GM18526 (cell line): ENCODE data around the gene SETBP1.

ENCODE experiments used
- POLR2A ChIP-seq: IDR thresholded peaks from 3 replicates; pipeline ENCODE4 v1.6.1; 2011; ENCODE audit not compliant: insufficient read length; ENCODE audit errors: extremely low read depth

The SETBP1 gene

DNA sequence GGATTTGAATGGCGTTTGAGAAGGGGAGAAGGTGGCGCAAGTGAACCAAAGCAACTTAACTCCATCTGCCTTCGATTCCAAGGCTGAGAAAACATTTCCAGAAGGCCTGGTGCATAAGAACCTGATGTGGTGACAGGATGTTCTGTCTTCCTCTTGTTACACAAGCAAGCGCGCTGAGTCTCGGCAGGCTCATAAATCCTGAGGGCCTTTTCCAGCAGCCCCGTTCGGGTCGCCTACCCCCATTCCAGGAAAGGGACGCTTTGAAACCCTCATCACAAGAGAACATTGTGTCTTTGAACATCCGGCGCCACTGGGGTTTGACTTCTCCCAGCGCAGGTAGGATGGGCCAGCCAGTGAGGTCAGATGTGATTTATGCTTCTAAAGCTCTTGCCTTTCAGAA lies 403.5 kb downstream of the SETBP1 start:
- TF ChIP-seq POLR2A: no peak

DNA sequence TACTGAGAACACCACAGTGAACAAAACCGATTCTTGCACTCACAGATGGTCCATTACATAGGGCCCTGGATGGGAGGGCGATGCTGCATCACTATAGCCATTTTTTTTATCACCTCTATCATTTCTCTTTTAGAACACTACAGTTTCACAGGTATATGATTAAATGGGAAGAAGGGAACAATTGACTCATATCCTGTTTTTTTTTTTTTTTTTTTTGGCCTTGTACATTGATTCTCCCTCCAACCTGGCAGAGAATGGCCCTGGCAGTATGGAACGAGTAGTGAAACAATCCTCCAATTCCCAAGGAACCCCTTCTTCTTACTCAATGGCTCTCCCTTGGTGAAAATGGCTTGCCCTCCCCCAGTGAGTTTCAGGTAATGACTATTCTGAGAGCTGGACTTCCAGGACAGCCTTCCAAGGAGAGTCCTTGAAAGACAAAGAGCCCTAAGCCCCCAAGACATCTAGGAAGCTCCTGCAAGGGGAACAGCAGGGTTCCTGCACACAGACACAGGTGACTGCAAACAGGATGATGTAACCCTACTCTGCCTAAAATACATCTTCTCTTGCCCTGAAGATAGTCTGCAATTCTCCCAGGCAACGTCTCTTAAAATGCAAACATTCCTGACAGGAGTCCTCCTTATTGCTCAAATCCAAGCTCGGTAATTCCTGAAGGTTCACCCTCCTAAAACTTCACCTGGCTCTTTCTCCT lies 405.4 kb downstream of the SETBP1 start:
- TF ChIP-seq POLR2A: no peak

DNA sequence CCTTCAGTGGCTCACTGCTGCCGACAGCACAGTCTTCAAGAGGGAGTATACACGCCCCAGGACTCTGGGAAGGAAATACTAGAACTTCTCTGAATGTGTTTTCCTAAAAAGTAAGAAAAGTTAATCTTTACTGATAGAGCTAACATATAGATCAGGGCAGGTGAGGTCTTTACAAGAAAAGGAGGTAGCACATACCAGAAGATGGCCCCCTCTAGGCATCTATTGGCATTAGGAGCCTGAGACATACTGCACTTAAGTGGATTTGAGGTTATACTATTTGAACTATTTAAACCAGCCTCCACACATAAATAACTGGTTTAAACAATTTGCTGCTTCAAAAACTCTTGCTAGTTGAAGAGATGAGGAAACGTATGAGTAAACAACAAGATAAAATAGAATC lies 406.1 kb downstream of the SETBP1 start:
- TF ChIP-seq POLR2A: no peak

DNA sequence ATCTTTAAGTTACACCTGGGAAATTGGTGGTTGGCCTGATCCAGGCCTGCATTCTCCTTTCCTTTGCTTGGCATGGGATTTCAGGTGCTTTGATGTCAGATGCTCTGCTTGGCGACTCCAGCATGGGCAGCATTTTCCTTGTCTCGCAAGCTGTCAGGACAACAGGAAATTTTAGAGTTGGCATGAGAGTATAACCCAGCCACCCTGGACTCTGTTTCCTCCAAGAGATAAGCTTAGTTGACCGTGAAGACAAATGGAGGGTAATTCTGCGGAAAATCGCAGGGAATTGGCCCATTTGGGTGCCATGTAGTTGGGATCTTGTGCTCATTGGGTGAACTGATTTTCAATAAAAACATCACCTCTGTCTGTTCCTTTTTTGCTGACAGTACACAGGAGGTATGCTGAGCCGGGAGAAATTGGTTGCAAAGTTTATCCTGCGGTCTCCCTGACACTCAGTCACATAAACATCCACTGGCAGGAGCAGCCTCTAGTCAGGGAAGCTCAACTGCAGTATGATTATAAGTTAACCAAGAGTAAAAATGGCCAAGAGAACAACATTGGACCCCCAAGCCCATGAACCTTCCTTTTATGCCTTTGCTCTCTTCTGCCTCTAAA lies 409.9 kb downstream of the SETBP1 start:
- TF ChIP-seq POLR2A: no peak

DNA sequence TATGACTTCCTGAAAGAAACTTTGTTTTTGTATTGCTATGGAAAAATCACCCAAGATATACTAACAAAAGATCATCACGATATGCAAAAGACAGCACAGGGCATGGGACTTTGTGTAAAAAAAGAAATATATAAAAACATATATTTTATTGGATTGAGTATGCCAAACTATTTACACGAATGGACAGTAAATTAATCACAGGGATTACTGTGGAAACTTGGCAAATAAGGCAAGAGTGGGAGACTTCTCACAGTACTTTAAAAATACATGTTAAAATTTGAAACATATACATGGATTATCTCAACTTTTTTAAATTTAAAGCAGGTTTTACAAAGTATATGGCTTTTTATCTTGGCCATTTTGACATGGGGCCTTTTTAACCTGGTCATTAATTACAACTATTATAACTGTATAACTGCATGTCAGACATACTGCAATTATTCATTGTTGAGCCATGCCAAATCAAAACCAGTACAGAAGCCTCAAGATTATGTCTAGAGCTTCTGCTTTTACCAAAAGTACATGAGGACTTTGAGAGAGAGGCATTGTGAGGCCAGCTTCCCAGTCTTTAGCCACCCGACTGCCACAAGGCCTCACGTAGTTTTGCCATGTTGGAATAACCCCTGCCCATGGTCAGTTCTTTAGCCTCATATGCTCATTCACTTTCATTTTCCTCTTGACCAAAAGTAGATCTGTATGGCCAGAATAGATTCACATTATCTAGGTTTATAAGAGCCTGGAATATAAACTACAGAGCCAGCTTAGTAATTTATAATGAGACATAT lies 419.8 kb downstream of the SETBP1 start:
- no peak for TF ChIP-seq POLR2A

DNA sequence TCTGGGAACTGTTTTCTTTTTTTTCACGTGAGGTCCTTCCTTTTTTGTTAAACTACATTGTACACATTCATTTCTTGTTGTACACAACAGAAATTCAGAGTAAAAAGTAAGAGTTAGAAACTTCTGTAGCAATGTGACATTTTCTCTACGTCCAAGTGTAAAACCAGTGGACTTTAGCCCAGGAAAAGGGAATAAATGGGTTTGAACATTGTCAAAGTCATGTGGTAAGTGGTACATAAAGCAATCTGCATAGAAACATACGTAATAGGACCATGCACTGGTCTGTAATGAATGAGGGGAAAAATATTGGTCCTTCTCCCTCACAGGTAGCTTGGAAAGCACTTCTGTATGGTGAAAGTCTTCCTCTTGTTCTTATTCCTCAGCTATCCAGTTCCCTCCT lies 421.4 kb downstream of the SETBP1 start:
- no peak for TF ChIP-seq POLR2A

DNA sequence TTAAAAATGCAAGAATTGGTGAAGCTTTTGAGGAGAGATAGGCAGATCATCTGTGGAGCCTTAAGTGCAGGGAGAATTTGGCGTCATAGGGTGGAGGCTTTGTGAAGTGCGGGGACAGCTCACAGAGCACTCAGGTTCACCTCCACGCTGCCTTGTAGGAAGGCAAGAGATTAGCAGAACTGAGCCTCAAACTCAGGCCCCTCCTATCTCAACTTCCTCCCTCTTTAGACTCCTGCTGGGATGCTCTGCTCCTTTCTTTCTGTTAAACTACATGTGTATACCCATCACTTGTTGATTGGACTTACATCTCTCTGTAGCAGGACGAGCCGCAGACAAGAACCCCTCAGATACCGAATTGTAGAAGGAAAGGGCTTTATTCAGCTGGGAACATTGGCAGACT lies 422.2 kb downstream of the SETBP1 start:
- TF ChIP-seq POLR2A: no peak

DNA sequence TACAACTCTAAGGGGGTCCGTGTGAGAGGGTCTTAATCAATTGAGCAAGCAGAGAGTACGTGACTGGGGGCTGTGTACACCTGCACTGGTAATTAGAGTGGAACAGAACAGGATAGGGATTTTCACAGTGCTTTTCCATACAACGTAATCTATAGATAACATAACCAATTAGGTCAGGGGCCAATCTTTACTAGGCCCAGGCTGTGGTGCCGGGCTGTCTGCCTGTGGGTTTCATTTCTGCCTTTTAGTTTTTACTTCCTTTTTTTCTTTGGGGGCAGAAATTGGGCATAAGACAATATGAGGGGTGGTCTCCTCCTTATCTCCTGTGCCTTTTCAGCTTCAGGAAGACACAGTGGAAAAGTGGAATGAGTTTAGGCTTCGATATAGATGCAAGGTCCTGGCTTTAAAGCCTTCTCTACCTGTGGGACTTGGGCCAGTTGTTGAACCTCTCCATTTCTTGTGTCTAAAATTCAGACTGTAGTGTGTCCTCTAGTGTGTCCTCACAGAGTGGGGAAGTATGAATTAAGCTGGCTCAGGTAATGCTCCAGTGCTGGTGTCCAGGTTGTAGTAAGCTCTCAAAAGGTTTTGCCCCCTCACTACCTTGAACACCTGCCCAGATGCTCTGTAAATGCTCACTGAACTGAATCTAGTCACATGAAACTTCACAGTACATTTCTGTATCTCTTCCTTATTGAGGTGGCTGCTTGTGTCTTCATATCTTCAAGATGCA lies 422.8 kb downstream of the SETBP1 start:
- TF ChIP-seq POLR2A: no peak

DNA sequence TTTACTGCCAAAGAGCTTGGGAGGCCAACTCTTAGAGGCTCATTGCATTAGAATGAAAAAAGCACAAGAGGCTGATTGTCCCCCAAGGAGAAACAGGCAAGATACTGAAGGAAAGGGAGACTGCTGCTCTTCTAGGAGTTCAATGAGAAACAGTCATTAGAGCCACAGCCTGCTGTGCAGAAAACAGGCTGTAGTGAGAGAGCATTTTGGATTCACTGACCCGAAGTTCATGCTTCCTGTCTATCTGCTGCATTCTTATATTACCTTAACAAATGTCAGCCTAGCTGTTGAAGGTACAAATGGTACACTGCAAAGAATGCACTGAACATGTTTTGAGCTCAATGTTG lies 423.3 kb downstream of the SETBP1 start:
- no peak for TF ChIP-seq POLR2A

DNA sequence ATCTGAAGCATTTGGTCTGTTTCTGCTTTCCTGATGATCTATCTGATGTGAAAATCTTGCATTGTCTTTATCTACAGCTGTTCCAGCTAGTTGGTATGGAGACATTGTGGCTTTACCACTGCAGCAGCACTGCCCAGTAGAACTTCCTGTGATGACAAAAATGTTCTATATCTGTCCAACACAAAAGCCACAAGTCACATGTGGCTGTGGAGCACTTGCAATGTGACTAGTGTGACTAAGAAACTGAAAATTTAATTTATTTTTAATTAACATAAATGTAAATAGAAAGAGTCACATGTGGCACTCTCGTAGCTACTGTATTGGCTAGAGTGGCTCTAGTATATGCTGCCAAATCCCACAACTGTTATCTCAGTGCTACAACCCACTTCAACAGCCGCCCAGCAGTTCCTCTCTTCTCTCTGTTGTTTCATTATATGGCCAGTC lies 425.7 kb downstream of the SETBP1 start:
- no peak for TF ChIP-seq POLR2A

DNA sequence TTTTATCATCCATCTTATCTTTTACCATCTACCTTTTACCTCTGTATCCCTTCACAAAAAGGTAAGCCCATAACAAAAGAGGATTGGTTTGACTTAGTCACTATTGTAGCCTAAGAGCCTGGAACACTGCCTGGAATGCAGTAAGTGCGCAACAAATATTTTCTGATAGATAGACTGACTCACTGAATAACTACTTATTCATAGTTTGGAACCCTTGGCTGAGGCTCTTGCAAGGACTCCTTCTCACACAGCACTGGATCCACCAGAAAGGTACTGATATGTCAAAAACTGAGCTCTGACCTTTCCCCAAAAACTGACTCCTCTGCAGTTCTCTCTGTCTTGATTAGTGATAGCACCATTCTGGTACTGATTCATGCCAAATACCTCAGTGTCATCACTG lies 426.7 kb downstream of the SETBP1 start:
- TF ChIP-seq POLR2A: no peak

DNA sequence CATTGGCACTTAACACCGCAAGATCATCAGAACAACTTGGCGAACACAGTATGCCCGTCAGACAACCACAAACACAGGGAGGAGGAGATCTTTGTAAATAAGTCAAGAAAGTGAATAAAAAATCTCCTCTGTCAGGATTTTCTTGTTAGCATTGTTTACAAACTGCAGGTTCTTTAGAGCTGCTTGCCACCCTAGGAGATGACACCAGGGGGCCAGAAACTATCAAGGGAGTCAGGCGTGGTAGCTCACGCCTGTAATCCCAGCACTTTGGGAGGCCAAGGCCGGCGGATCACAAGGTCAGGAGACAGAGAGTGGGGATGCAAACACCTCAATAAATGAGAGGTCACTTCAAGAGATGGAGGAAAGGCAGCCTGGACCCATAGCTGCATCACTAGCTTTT lies 428.1 kb downstream of the SETBP1 start:
- TF ChIP-seq POLR2A: no peak

DNA sequence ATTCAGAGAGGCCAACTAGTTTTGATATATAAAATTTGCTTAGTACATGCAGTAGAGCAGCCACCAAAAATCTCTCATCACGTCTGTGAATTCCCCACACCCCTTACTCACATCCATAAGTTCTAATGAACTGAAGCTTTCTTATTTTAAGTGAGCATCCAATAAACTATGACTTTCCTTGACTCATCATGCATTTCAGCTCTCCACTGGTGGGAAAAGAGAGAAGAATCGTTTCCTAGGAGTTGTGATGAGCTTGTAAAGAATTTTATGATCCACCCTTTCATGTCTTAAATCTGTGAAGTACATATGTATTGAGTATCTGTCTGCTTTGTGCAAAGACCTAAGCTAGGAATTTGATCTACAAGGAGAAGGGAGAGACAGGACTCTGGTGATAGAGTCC lies 428.6 kb downstream of the SETBP1 start:
- no peak for TF ChIP-seq POLR2A

DNA sequence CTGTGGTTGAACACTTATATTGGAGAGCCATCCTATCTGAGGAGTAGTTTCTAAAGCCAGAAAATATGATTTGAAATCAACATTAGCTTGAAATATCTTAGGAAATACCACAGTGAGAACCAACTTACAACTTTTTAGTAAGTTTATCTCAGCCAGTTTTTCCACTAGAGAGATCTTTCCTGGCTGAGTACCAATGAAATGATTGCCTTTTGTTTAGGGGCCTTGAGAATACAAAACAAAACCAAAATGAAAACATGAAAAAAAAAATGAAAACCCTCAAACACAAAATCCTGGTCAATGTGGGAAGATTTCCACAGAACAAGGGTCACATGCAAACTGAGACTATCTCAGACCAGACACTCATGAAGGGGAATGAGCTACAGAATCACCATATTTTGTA lies 429.0 kb downstream of the SETBP1 start:
- TF ChIP-seq POLR2A: no peak
